Measurements from ENCODE around the gene ARL6.

DNA sequence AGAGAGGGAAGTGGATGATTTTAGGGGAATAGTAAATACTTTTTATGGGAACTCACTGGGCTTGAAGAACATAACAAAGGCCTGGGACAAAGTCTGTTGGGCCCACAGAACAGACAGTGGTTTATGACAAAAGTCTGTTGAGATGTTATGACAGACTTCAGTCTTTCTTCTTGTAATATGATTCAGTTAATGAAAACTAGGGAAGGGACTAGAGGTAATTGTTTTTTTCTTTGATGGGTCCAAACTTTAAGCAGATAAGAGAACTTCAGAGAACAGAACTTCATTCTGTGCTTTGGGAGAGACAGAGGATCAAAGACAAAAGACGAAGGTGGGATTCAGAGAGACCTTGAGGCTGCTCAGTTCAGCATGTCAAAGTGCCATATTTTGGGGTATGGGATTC lies 66.6 kb downstream of the ARL6 start:
- TF ChIP-seq, protein P1, sequence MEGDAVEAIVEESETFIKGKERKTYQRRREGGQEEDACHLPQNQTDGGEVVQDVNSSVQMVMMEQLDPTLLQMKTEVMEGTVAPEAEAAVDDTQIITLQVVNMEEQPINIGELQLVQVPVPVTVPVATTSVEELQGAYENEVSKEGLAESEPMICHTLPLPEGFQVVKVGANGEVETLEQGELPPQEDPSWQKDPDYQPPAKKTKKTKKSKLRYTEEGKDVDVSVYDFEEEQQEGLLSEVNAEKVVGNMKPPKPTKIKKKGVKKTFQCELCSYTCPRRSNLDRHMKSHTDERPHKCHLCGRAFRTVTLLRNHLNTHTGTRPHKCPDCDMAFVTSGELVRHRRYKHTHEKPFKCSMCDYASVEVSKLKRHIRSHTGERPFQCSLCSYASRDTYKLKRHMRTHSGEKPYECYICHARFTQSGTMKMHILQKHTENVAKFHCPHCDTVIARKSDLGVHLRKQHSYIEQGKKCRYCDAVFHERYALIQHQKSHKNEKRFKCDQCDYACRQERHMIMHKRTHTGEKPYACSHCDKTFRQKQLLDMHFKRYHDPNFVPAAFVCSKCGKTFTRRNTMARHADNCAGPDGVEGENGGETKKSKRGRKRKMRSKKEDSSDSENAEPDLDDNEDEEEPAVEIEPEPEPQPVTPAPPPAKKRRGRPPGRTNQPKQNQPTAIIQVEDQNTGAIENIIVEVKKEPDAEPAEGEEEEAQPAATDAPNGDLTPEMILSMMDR (conservative IDR thresholded peaks at IDR 0.05; ENCODE audit: low read length): no peak
- TF ChIP-seq EZH2phosphoT487 (IDR thresholded peaks at IDR 0.05; ENCODE audit: borderline replicate concordance): no peak

Data from Loucy (cell line).